K562 (cell line): ENCODE measurements around the gene ZACN. TPM values are rescaled to one million over a fixed set of nuclear protein-coding genes. Genes with fewer than 3 reads are reported as not detected.

ENCODE experiments used
- CBX3 ChIP-seq, 2 experiments: IDR thresholded peaks; 1 replicate in 1 of 2; 2 replicates in 1 of 2; pipeline ENCODE4 v1.6.1; 2012; ENCODE audit warnings: inconsistent platforms in 2 of 2, low read length in 2 of 2, borderline replicate concordance in 1 of 2, control low read depth in 1 of 2
- E2F8 ChIP-seq: fragments of 450-650 bp; IDR thresholded peaks from 2 replicates; pipeline ENCODE4 v1.7.1; 2018; ENCODE audit warnings: mild to moderate bottlenecking, low read depth; ENCODE audit not compliant: partially characterized antibody
- FIP1L1 ChIP-seq: fragments of 200-400 bp; formaldehyde crosslinking; IDR thresholded peaks from 2 replicates; pipeline ENCODE4 v1.6.1; 2018; ENCODE audit warnings: mild to moderate bottlenecking, low read depth, low read length; ENCODE audit not compliant: poor library complexity, severe bottlenecking
- GTF2F1 ChIP-seq: IDR thresholded peaks from 2 replicates; pipeline ENCODE4 v1.6.1; 2011; ENCODE audit warnings: low read depth, low read length, improper control_type of control experiment
- MAX ChIP-seq: sonication (generic); formaldehyde crosslinking; IDR thresholded peaks from 2 replicates; pipeline ENCODE4 v1.9.0; 2022; ENCODE audit warnings: mild to moderate bottlenecking, missing genetic modification reagents
- NR0B1 ChIP-seq: fragments of 450-650 bp; IDR thresholded peaks from one replicate; pipeline ENCODE4 v1.6.1; 2018; ENCODE audit warnings: mild to moderate bottlenecking, moderate library complexity; ENCODE audit not compliant: partially characterized antibody
- NR2F6 ChIP-seq: fragments of 450-650 bp; formaldehyde crosslinking; IDR thresholded peaks from 2 replicates; pipeline ENCODE4 v1.4.0; 2020; ENCODE audit warnings: mild to moderate bottlenecking
- NUFIP1 ChIP-seq: fragments of 450-650 bp; IDR thresholded peaks from 2 replicates; pipeline ENCODE4 v1.6.1; 2018; ENCODE audit not compliant: partially characterized antibody
- RREB1 ChIP-seq: fragments of 250-450 bp; sonication (Bioruptor Pico); IDR thresholded peaks from 2 replicates; pipeline ENCODE4 v1.4.0; 2020
- SLC30A9 ChIP-seq: fragments of 250-450 bp; sonication (Bioruptor Pico); IDR thresholded peaks from 2 replicates; pipeline ENCODE4 v1.8.0; 2022; ENCODE audit warnings: mild to moderate bottlenecking, moderate library complexity
- SMAD3 ChIP-seq: fragments of 450-650 bp; formaldehyde crosslinking; conservative IDR thresholded peaks from 2 replicates; pipeline ENCODE4 v1.4.0; 2020; ENCODE audit warnings: mild to moderate bottlenecking
- SREBF1 ChIP-seq: fragments of 150-350 bp; IDR thresholded peaks from 2 replicates; pipeline ENCODE4 v1.6.1; 2014; ENCODE audit warnings: antibody characterized with exemption, low read depth, low read length, borderline replicate concordance
- SRSF7 ChIP-seq: fragments of 200-400 bp; formaldehyde crosslinking; optimal IDR thresholded peaks from 2 replicates; pipeline ENCODE3; 2017; ENCODE audit warnings: mild to moderate bottlenecking, low read depth, low read length
- TAF15 ChIP-seq: fragments of 200-400 bp; formaldehyde crosslinking; IDR thresholded peaks from 2 replicates; pipeline ENCODE4 v1.6.1; 2017; ENCODE audit warnings: mild to moderate bottlenecking, low read depth, low read length, moderate library complexity
- ZBTB9 ChIP-seq: fragments of 450-650 bp; formaldehyde crosslinking; IDR thresholded peaks from 2 replicates; pipeline ENCODE4 v1.4.0; 2020; ENCODE audit warnings: mild to moderate bottlenecking, moderate library complexity
- polyA plus RNA-seq, 8 experiments: library from polyadenylated mRNA; depleted of rRNA in 4 of 8; stranded (reverse) in 5 of 8; unstranded in 3 of 8; fragments of >200 nt; fragmentation: Nextera tagmentation in 2 of 8; fragmentation: Illumina TruSeq in 1 of 8; extraction: Ambion mirVana in 2 of 8; extraction: Trizol in 1 of 8; gene quantifications; 2 replicates each; pipeline versions ENCODE4 v1.2.1 to v1.2.3, GENCODE V29; 2011 to 2014; ENCODE audit warnings: inconsistent platforms in 1 of 8, missing spikeins in 1 of 8
- total RNA-seq, 7 experiments: library from RNA; depleted of rRNA in 6 of 7; stranded (reverse); fragments of >200 nt in 6 of 7; fragmentation: Illumina TruSeq in 2 of 7; extraction: Trizol in 2 of 7; gene quantifications; 2 replicates each; pipeline versions ENCODE4 v1.2.1 to v1.2.3, GENCODE V29; 2011 to 2021; ENCODE audit warnings: low replicate concordance in 1 of 7

Gene ZACN
- total and polyA plus RNA-seq, 9 of the 15 experiments (the other 6 are each of a cell fraction or from before 2014, with no cell fraction given): 0.07 TPM; not detected in 8

- TF ChIP-seq E2F8 (no peak), SMAD3 (CRISPR knock-in tag) (0 out of 2 replicates have a peak, but pooled peaks have one; percentile 27), NUFIP1 (no peak), ZBTB9 (CRISPR knock-in tag) (0 out of 2 replicates have a peak, but pooled peaks have one; percentile 22), SREBF1 (no peak), CBX3 (IDR thresholded peaks at IDR 0.05; ENCODE audit: borderline replicate concordance in 1 of 2, low read length in 2 of 2) (peak in 1 of 2 experiments; percentile 25; a peak in 1 of 3 replicates), TAF15 (no peak), SRSF7 (no peak), MAX (CRISPR knock-in tag) (peak; percentile 91), NR2F6 (CRISPR knock-in tag) (no peak), RREB1 (CRISPR knock-in tag) (peak; percentile 70; the same call in 1 of the 2 replicates), NR0B1 (no peak), FIP1L1 (peak; percentile 66), SLC30A9 (no peak), GTF2F1 (no peak; the same call in 1 of the 2 replicates)
Observed at GRCh38 chr17:76072148-76072858, 6.7 kb upstream of the ZACN start, which contains the start of gene SRP68 (continued).
